HepG2 (cell line): ENCODE data around the gene REEP3. TPM values are rescaled to one million over a fixed set of nuclear protein-coding genes. Genes with fewer than 3 reads are reported as not detected.

ENCODE experiments used
- CBFB ChIP-seq: sonication (generic); formaldehyde crosslinking; IDR thresholded peaks from 2 replicates; pipeline ENCODE4 v1.4.0; 2020; ENCODE audit warnings: missing genetic modification reagents
- CENPX ChIP-seq: sonication (generic); formaldehyde crosslinking; IDR thresholded peaks from 2 replicates; pipeline ENCODE4 v1.9.0; 2021; ENCODE audit warnings: mild to moderate bottlenecking, missing genetic modification reagents, moderate library complexity
- GATAD2A ChIP-seq: IDR thresholded peaks from 2 replicates; pipeline ENCODE4 v1.6.1; 2016
- HES4 ChIP-seq: sonication (generic); formaldehyde crosslinking; IDR thresholded peaks from 2 replicates; pipeline ENCODE4 v1.9.0; 2021; ENCODE audit warnings: mild to moderate bottlenecking, missing genetic modification reagents, borderline replicate concordance
- IRF9 ChIP-seq: sonication (generic); formaldehyde crosslinking; IDR thresholded peaks from 2 replicates; pipeline ENCODE4 v1.8.0; 2022; ENCODE audit warnings: missing genetic modification reagents, mild to moderate bottlenecking, borderline replicate concordance
- KIAA2018 ChIP-seq: sonication (generic); formaldehyde crosslinking; IDR thresholded peaks from 2 replicates; pipeline ENCODE4 v1.5.0; 2020; ENCODE audit warnings: mild to moderate bottlenecking, missing genetic modification reagents, borderline replicate concordance
- PCBP1 ChIP-seq: fragments of 200-400 bp; formaldehyde crosslinking; IDR thresholded peaks from 2 replicates; pipeline ENCODE4 v1.6.1; 2017; ENCODE audit warnings: mild to moderate bottlenecking, low read depth, low read length, borderline replicate concordance
- RNF2 ChIP-seq: fragments of 450-650 bp; conservative IDR thresholded peaks from 2 replicates; pipeline ENCODE4 v1.6.1; 2016; ENCODE audit warnings: low read depth
- TCF12 ChIP-seq, 2 experiments: fragments of 450-650 bp in 1 of 2; sonication (generic) in 1 of 2; formaldehyde crosslinking in 1 of 2; IDR thresholded peaks; 2 replicates each; pipeline versions ENCODE4 v1.6.1 to v1.8.0; 2017 to 2022; ENCODE audit warnings: antibody characterized with exemption in 1 of 2, mild to moderate bottlenecking in 1 of 2, missing genetic modification reagents in 1 of 2, moderate library complexity in 1 of 2
- TEAD2 ChIP-seq: sonication (generic); formaldehyde crosslinking; IDR thresholded peaks from 2 replicates; pipeline ENCODE4 v1.9.0; 2021; ENCODE audit warnings: missing genetic modification reagents
- THAP7 ChIP-seq: sonication (generic); formaldehyde crosslinking; IDR thresholded peaks from 2 replicates; pipeline ENCODE4 v1.8.1; 2023; ENCODE audit warnings: mild to moderate bottlenecking, missing genetic modification reagents
- ZMYM4 ChIP-seq: sonication (generic); formaldehyde crosslinking; IDR thresholded peaks from 2 replicates; pipeline ENCODE4 v1.8.1; 2023; ENCODE audit warnings: mild to moderate bottlenecking, missing genetic modification reagents
- ZNF251 ChIP-seq: sonication (generic); formaldehyde crosslinking; IDR thresholded peaks from 2 replicates; pipeline ENCODE4 v1.9.0; 2021; ENCODE audit warnings: mild to moderate bottlenecking, missing genetic modification reagents
- ZNF576 ChIP-seq: sonication (generic); formaldehyde crosslinking; IDR thresholded peaks from 2 replicates; pipeline ENCODE4 v1.4.0; 2020; ENCODE audit warnings: mild to moderate bottlenecking, missing genetic modification reagents
- ZNF674 ChIP-seq: sonication (generic); formaldehyde crosslinking; IDR thresholded peaks from 2 replicates; pipeline ENCODE4 v1.5.0; 2020; ENCODE audit warnings: low read depth, mild to moderate bottlenecking, missing genetic modification reagents
- polyA plus RNA-seq, 8 experiments: library from polyadenylated mRNA; depleted of rRNA in 3 of 8; stranded (reverse) in 7 of 8; unstranded in 1 of 8; fragments of >200 nt; fragmentation: Illumina TruSeq in 4 of 8; extraction: Trizol in 4 of 8; gene quantifications; 2 replicates each; pipeline versions ENCODE4 v1.2.1 to v1.2.3, GENCODE V29; 2011 to 2016; ENCODE audit warnings: low read depth in 4 of 8, missing spikeins in 1 of 8, mixed read lengths in 1 of 8; ENCODE audit not compliant: insufficient read depth in 1 of 8
- total RNA-seq, 5 experiments: library from RNA; depleted of rRNA; stranded (reverse); fragments of >200 nt; fragmentation: Illumina TruSeq; extraction: Trizol; gene quantifications; 2 replicates each; pipeline ENCODE4 v1.2.3, GENCODE V29; 2016; ENCODE audit warnings: low read depth in 1 of 5
- TF ChIP-seq, protein P1 (sequence below): sonication (generic); formaldehyde crosslinking; IDR thresholded peaks from 2 replicates; pipeline ENCODE4 v1.5.0; 2020; ENCODE audit warnings: missing genetic modification reagents
- TF ChIP-seq, protein P2 (sequence below): sonication (generic); formaldehyde crosslinking; IDR thresholded peaks from 2 replicates; pipeline ENCODE4 v1.8.1; 2023; ENCODE audit warnings: missing genetic modification reagents, mild to moderate bottlenecking, borderline replicate concordance

REEP3 gene
- total and polyA plus RNA-seq, 2 of the 13 experiments (the other 11 are each of a cell fraction or from before 2014, with no cell fraction given): 7.1 to 31.4 TPM

- TF ChIP-seq TEAD2 (CRISPR knock-in tag): no peak
- TF ChIP-seq THAP7 (CRISPR knock-in tag): no peak
- TF ChIP-seq, protein P1, sequence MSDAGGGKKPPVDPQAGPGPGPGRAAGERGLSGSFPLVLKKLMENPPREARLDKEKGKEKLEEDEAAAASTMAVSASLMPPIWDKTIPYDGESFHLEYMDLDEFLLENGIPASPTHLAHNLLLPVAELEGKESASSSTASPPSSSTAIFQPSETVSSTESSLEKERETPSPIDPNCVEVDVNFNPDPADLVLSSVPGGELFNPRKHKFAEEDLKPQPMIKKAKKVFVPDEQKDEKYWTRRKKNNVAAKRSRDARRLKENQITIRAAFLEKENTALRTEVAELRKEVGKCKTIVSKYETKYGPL (CRISPR knock-in tag): no peak
- TF ChIP-seq ZNF674 (CRISPR knock-in tag): no peak
- no peak for TF ChIP-seq RNF2
- no peak for TF ChIP-seq ZNF576 (CRISPR knock-in tag)
- no peak for TF ChIP-seq ZMYM4 (CRISPR knock-in tag)
- TF ChIP-seq ZNF251 (CRISPR knock-in tag): no peak
- TF ChIP-seq TCF12 (IDR thresholded peaks at IDR 0.05): no peak
- no peak for TF ChIP-seq TCF12 (CRISPR knock-in tag; IDR thresholded peaks at IDR 0.05)
- TF ChIP-seq, protein P2, sequence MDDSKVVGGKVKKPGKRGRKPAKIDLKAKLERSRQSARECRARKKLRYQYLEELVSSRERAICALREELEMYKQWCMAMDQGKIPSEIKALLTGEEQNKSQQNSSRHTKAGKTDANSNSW (CRISPR knock-in tag): no peak
- TF ChIP-seq GATAD2A: 0 out of 2 replicates have a peak, but pooled peaks have one; percentile 2
- TF ChIP-seq CBFB (CRISPR knock-in tag): no peak
- TF ChIP-seq KIAA2018 (CRISPR knock-in tag): no peak
- peak; percentile 31; the same call in 1 of the 2 replicates for TF ChIP-seq IRF9 (CRISPR knock-in tag)
- no peak for TF ChIP-seq HES4 (CRISPR knock-in tag)
- TF ChIP-seq CENPX (CRISPR knock-in tag): no peak
- TF ChIP-seq PCBP1: 0 out of 2 replicates have a peak, but pooled peaks have one; percentile 24
Measured at GRCh38 chr10:63630085-63630930, 109.1 kb downstream of the REEP3 start (continued).
